HG02943 (cell line): Measurements from ENCODE around the gene PLEKHA6.

Experiments used
- ATAC-seq: cut with Tn5 transposase; IDR thresholded peaks from one replicate; pipeline ENCODE4 v1.9.1; 2021; ENCODE audit warnings: mild to moderate bottlenecking, low read depth, moderate library complexity; ENCODE audit not compliant: unreplicated experiment

The PLEKHA6 gene

DNA sequence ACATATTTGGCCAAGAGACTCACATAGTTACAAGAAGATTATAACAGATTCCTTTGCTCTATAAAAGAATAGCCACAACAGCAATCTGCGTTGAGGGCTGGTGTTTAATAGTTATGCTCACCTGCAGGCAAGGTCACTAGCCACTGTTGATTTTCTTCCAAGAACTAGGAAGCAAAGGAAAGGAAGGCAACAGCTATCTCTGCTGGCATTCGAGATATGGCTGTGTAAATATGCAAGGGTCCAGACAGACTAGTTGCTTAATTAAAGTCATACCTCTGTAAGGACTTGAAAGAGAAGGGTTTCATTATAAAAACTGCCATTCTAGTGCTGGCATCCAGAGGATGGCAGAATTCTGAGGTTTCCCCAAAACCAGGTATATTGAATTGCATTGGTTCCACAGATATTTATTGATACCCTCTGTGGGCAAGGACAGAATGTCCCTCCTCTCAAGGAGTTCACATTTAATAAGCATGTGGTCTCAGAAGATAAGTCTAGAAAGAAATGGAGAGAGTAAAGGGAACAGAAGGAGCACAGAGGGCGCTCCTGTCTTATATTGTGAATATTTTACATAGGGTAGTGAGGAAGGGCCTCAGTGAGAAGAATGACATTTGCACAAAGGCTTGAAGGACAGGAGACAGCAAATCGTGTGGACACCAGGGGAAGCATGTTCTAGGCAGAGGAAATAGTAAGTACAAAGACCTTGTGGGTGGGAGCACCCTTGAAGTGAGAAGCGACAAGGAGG lies 23.6 kb upstream of the PLEKHA6 start:
- ATAC-seq, result no peak

DNA sequence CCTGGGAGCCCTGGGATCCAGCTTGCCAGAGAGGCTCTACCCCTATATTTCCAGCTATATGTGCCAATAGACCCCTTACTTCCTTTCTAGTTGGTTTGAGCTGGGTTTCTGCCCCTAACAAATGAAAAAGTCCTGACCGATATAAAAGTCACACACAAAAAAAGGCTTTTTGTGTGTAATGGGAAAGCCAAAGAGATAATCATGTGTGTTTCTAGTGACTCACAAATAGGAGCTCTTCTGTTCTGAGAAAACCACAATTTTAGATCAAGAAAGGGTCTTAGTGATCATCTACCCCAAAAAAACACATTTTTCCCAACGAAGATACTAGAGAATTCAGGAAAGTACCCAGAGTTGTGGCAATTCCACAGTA lies 23.0 kb upstream of the PLEKHA6 start:
- ATAC-seq, result no peak

GRCh38 chr1:204380293-204380831 lies 20.6 kb upstream of the PLEKHA6 start:
- ATAC-seq, result no peak

DNA sequence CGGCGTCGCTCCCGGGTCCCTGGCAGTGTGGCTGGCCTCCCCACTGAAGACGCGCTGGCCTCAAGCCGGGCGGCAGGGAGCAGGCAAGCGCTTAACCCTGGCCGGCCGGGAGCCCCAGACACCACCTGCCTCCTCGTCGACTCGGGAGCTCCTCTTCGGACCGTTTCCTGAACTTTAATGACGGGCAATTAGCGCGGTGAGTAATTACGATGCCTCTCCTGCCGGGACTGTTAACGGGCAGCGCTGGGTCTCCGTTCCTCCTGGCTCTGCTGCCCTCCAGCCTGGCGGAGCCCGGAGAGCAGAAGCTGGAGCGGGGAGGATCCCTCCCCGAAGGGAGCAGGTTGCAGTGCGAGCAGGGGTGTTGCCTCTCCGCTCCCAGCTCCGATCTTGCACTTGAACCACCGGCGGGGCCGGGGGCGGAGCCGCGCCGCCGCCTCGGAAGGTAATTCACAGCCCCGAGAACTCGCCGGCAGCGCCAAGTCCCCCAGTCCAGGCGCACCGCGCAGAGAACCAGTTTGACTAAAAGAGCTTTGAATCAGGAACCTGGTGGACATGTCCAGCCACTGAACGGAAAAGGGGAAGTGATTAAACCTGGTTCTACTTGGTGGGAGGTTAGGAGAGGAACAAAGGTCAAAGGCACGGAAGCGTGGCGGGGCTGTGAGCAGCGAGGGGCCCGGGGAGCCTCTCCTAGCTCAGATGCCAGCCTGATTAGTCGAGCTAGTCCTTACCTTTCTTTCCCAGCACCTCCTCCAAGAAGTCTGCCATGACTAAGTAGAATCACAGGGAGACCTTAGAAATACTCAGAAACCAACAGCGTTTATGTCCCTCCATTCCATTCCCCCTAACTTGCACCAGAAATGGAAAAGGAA lies 18.3 kb upstream of the PLEKHA6 start:
- ATAC-seq, result no peak

- no peak for ATAC-seq
Measured at GRCh38 chr1:204376919-204377799, 17.4 kb upstream of the PLEKHA6 start.

DNA sequence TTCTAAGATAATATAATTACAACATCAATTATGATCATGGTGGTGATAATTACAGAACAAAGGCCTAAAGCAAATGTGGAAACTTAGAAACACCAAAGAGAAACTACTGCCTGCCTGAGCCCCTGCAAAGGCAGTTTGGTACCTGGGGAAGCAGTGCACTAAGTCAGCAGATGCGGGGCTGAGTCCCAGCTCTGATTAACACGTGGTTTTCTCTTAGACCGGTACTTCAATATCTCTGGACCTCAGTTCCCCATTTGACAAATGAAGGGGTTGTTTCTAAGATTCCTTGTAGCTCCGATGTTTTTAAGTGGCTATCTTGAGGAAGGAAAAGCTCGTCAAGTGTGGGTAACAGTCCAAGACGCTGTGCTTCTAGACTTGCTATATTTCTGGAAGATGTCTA lies 16.7 kb upstream of the PLEKHA6 start:
- ATAC-seq, result no peak

GRCh38 chr1:204373911-204374310 lies 14.2 kb upstream of the PLEKHA6 start:
- no peak for ATAC-seq

DNA sequence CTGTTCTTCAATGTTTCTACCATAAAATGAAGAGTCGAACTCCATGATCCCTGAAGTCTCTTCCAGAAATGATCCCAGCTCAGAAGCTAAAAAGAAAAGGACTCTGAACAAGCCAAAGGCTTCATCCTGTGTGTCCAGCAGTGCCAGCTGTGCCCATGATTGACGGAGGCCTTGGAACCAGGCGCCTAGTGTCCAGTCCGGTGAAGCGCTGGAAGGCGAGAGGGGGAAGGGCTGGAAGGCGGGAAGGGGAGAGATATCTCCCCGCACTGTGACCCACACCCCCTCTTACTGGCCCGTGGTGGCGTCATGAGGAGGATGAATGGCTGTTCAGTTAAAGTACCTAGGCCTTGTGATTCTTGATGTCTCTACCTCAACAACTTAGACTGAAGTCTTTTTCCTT lies 10.4 kb upstream of the PLEKHA6 start:
- no peak for ATAC-seq

DNA sequence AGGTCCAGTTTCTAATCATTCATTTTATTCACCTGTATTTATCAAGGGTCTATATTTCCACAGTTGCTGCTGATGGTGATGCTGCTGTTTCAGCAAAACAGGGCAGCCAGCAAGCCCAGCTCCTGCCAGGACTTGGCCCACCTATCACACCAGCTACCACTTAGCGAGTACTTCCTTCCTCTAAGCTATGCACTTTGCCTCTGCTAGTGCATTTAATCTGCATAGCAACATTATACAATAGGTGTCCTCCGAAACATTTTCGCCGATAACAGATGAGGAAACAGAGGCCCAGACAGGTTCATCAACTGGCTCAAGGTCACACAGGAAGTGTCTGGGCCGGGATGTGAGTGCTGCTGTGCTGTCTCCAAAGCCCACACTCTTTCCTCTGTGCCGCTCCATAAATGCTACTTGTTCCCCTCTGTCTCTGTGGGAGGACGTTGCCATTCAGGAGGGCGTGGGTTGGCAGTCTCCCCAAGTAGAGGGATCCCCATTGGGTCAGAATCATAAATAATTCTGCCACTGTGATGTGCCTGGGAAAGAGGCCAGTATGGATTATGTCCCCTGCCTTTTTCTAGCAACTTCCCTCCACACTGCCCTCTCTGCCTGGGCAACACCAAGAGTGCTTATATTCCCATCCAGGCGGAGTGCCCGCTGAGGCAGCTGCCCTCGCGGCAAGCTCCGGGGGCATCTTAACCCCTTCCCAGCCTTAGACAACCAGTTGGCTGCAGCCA lies 9.4 kb upstream of the PLEKHA6 start:
- ATAC-seq, result no peak

DNA sequence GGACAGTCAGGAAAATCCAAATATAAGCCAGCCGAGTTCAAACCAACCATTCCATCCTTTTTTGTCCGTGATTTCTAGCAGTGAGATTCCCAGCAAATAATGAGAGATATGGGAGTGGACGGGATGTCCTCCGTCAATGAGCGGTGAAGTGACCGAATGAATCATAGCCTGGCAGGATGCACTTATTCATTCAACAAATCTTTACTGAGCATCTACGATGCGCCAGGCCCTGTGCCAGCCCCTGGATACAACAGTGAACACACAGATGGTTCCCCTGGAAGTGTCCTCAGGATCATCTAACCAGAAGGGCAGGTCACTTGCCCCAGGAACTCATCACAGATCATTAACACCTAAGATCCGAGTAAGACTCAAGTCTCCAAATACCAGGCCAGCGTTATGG lies 8.2 kb upstream of the PLEKHA6 start:
- no peak for ATAC-seq

DNA sequence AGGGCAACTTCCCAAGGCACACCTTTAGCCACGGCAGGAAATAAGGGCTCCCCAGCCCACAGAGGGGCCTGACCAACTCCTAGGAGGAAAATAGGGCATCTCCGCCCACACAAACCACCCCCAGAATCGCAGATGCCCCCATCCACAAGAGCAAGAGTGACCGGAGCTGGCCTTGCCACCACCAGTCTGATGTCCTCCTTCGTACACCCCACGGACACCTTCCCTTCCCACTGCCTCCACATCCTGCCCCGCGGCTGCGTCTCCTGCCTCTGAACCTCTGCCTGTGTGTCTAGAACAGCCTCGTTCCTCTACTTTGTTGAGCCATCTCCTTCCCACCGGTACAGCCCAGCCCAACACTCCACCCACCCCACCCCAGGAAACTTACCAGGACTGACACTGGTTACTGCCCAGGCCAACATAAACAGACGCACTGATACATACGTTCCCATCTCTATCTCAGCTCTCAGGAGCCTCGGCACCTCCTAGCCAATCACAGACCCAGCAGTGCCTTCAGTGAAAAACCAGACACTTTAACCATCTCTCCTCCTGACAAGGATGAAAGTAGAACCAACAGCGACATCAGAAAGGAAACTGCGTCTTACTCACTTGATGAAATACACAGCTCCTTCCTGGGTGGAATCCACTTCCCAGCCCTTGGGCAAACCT lies 7.6 kb upstream of the PLEKHA6 start:
- no peak for ATAC-seq

- ATAC-seq, result no peak
Measured at GRCh38 chr1:204366759-204367158, 7.0 kb upstream of the PLEKHA6 start.

GRCh38 chr1:204363335-204364114 lies 3.8 kb upstream of the PLEKHA6 start:
- ATAC-seq, result no peak

DNA sequence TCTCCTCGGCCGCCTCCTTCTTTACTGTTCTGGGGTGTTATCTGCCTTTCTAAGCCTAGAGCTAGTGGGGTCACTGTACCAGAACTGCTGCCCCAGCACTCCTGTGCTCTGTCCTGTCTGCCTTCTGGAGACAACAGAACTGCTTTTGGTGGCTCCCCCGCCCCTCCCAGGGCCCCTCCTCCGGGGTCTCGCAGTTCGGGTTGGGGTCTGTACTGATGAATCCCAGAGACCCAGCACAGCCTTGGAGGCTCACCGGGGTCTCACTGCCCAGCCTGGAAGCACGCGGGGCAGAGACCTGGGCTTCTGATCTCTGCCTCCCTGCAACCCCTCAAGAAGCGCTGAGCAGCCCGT lies 3.2 kb upstream of the PLEKHA6 start:
- ATAC-seq, result no peak

DNA sequence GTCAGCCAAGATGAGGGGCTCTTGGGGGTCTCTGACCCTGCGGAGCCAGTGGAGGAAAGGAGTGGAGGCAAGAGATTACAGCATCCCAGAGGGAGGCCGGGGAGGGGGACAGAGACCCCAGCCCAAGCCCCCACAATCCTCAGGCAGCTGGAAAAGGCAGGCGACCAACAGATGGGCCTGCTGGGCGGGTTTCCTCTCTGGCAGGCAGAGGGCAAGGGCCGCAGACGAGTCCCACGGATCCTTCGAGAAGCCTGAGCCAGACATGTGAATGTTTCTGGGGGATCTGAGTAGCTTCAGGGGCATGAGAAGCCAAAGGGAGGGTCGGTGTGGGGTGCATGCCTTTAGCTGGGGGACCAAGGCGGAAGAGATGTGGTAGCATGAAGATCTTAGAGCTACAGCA lies 2.1 kb upstream of the PLEKHA6 start:
- no peak for ATAC-seq

DNA sequence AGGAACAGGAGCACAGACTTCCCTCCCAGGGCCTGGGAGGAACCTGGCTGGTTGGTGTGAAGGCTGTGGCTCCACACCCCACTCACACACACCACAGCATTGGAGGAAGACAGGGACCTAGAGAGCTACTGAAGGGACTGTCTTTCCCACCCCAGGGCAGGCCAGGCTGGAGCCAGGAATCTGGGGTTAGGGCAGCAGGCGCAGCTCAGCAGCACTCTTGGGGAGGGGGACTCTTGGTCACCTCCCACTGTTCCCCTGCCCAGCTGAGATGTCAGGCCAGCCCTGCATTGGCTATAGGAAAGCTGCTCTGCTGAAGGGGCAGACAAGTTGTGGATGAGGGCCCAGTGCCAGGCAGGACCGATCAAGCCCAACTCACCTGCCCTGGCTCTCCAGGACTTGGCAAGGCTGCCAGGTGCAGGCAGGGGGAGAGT lies 1.6 kb upstream of the PLEKHA6 start:
- no peak for ATAC-seq

GRCh38 chr1:204360314-204360713 lies 585 bp upstream of the PLEKHA6 start:
- no peak for ATAC-seq

GRCh38 chr1:204359131-204359473 lies 627 bp downstream of the PLEKHA6 start:
- ATAC-seq, result no peak

DNA sequence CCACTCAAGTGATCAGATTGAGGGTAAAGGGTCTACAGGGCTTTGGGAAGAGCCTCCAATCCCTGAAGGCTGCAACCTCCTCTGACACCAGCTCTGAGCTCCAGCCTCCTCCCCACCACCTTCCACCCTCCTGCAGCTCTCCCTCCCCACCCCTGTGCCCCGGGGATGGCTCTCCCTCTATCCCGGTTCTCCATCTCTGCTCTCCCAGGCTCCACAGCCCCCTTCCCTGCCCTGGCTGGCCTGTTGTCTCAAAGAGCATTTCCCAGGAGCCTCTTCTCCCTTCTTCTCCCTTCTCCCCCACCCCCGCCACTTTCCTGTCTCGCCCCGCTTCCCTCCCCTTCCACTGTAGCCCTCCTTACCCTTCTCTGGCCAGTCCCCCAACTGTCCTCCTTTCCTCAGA lies 1.1 kb downstream of the PLEKHA6 start:
- no peak for ATAC-seq
